PC-9 (cell line): ENCODE data around the gene CRNKL1.

Source experiments
- EZH2 ChIP-seq: fragments of 200-600 bp; sonication (generic); IDR thresholded peaks from 2 replicates; pipeline ENCODE4 v1.8.0; 2017; ENCODE audit warnings: antibody characterized with exemption, low read depth
- TF ChIP-seq, protein P1 (sequence below): fragments of 200-600 bp; sonication (generic); conservative IDR thresholded peaks from 2 replicates; pipeline ENCODE4 v1.6.1; 2017; ENCODE audit warnings: mixed run types, antibody characterized with exemption, mild to moderate bottlenecking, moderate library complexity

DNA sequence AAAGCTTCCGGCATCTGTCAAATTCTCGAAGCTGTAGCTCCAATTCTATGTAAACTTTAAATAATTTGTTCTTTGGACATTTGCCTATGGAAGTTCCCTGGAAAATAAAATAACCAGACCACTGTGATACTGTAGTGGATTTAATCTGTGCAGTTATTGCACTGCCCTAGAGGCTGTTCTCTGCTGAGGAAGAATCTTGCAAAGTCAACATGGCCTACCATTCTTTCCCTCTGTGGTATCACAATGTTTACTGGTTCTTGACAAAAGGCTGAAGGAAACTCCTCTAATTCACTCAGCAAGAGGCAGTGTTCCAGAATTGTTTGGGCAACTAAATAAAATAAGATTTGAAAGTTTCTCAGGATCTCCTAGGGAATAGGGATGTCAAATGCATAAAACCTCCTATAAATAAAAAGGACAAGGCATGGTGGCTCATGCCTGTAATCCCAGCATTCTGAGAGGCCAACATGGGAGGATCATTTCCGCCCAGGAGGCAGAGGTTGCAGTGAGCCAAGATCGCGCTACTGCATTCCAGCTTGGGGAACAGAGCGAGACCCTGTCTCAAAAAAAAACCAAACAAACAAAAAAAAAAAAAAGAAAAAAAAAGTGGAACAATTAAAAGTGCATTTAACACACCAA is 12.4 kb downstream of the CRNKL1 start:
- TF ChIP-seq, protein P1, sequence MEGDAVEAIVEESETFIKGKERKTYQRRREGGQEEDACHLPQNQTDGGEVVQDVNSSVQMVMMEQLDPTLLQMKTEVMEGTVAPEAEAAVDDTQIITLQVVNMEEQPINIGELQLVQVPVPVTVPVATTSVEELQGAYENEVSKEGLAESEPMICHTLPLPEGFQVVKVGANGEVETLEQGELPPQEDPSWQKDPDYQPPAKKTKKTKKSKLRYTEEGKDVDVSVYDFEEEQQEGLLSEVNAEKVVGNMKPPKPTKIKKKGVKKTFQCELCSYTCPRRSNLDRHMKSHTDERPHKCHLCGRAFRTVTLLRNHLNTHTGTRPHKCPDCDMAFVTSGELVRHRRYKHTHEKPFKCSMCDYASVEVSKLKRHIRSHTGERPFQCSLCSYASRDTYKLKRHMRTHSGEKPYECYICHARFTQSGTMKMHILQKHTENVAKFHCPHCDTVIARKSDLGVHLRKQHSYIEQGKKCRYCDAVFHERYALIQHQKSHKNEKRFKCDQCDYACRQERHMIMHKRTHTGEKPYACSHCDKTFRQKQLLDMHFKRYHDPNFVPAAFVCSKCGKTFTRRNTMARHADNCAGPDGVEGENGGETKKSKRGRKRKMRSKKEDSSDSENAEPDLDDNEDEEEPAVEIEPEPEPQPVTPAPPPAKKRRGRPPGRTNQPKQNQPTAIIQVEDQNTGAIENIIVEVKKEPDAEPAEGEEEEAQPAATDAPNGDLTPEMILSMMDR = no peak
- no peak for TF ChIP-seq EZH2
